WERI-Rb-1 (cell line): ENCODE measurements around the gene UQCR11.

Experiments used
- DNase-seq: peaks from one replicate; pipeline ENCODE4 v3.0.0-alpha.2; 2020
- H3K27ac ChIP-seq: fragments of 250-450 bp; sonication (Bioruptor Pico); 2 replicates; pipeline ENCODE4 v1.5.1; 2020; ENCODE audit warnings: mild to moderate bottlenecking, moderate library complexity
- H3K27me3 ChIP-seq: fragments of 250-450 bp; sonication (Bioruptor Pico); 2 replicates; pipeline ENCODE4 v1.5.1; 2021; ENCODE audit warnings: mild to moderate bottlenecking, low read depth, moderate library complexity; ENCODE audit not compliant: insufficient read depth, severe bottlenecking
- H3K36me3 ChIP-seq: fragments of 250-450 bp; sonication (Bioruptor Pico); 2 replicates; pipeline ENCODE4 v1.5.1; 2020; ENCODE audit warnings: mild to moderate bottlenecking, moderate library complexity
- H3K4me3 ChIP-seq: 2 replicates; pipeline ENCODE4 v1.5.1; 2011; ENCODE audit warnings: low read depth, mild to moderate bottlenecking, control low read depth, low read length
- H3K9me3 ChIP-seq: fragments of 250-450 bp; sonication (Bioruptor Pico); 2 replicates; pipeline ENCODE4 v1.5.1; 2021; ENCODE audit warnings: mild to moderate bottlenecking, moderate library complexity; ENCODE audit not compliant: severe bottlenecking
- TF ChIP-seq, protein P1 (sequence below): IDR thresholded peaks from 2 replicates; pipeline ENCODE4 v1.5.1; 2011; ENCODE audit warnings: low read depth, mild to moderate bottlenecking, control low read depth, inconsistent platforms, low read length

The UQCR11 gene

DNA sequence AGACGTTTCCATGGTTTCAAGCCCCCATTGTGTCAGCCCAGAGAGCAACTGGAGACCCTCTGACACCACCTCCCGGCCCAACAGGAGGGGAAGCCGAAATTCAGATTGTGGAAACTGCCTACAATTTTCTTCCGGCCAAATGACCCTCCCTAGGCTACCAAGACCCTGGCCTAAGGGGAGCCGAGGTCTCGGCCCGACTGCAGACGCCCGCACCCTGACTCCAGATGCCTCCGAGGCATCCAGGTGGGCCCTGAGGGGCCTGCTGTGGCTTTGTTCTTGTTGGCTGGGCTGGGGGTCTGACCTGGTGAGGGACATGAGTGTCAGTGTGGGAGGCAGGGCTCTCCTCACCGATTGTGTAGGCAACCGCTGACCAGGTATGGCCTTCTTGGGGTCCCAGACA lies 46.7 kb downstream of the UQCR11 start:
- TF ChIP-seq, protein P1, sequence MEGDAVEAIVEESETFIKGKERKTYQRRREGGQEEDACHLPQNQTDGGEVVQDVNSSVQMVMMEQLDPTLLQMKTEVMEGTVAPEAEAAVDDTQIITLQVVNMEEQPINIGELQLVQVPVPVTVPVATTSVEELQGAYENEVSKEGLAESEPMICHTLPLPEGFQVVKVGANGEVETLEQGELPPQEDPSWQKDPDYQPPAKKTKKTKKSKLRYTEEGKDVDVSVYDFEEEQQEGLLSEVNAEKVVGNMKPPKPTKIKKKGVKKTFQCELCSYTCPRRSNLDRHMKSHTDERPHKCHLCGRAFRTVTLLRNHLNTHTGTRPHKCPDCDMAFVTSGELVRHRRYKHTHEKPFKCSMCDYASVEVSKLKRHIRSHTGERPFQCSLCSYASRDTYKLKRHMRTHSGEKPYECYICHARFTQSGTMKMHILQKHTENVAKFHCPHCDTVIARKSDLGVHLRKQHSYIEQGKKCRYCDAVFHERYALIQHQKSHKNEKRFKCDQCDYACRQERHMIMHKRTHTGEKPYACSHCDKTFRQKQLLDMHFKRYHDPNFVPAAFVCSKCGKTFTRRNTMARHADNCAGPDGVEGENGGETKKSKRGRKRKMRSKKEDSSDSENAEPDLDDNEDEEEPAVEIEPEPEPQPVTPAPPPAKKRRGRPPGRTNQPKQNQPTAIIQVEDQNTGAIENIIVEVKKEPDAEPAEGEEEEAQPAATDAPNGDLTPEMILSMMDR: no peak
- H3K36me3 ChIP-seq: peaks cover 64% of the 10 kb centered on the region
- no peaks in the 10 kb centered on the region for H3K9me3 ChIP-seq
- no peaks in the 10 kb centered on the region for H3K27me3 ChIP-seq
- no peak overlapping the region for H3K4me3 ChIP-seq
- H3K27ac ChIP-seq: no peak overlapping the region
- DNase-seq: no peak

DNA sequence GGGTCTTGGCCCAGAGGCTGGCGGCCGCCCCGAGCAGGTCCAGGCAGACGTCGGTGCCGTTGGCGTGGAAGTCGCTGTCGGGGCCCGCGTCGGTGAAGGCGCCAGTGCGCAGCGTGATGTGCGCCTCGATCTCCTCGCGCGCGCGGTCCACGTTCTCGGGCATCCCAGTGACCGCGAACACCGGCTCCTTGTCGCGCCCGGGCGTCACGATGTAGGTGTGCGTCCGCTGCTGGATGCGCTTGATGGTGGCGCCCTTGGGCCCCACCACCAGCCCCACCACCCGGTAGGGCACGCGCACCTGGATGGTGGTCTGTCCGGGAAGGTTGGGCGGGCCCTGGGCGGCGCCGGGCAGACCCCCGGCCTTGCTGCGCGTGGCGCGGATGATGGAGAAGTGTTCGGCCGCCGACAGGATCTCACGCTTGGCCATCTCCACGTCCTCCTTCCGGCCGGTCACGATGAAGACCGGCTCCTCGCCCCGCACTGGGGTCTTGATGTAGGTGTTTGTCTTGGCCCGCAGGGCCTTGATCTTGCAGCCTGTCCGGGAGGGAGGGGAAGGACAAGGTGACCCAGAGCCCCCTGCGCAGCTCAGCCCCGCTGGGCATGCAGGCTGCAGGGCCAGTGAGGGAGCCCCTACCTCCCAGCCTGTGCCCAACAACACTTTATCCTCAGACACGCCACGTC lies 48.7 kb downstream of the UQCR11 start:
- H3K9me3 ChIP-seq: no peaks in the 10 kb centered on the region
- H3K36me3 ChIP-seq: peaks cover 46% of the 10 kb centered on the region
- no peak overlapping the region for H3K27ac ChIP-seq
- TF ChIP-seq, protein P1: no peak
- H3K27me3 ChIP-seq: no peaks in the 10 kb centered on the region
- no peak for DNase-seq
- H3K4me3 ChIP-seq: no peak overlapping the region

DNA sequence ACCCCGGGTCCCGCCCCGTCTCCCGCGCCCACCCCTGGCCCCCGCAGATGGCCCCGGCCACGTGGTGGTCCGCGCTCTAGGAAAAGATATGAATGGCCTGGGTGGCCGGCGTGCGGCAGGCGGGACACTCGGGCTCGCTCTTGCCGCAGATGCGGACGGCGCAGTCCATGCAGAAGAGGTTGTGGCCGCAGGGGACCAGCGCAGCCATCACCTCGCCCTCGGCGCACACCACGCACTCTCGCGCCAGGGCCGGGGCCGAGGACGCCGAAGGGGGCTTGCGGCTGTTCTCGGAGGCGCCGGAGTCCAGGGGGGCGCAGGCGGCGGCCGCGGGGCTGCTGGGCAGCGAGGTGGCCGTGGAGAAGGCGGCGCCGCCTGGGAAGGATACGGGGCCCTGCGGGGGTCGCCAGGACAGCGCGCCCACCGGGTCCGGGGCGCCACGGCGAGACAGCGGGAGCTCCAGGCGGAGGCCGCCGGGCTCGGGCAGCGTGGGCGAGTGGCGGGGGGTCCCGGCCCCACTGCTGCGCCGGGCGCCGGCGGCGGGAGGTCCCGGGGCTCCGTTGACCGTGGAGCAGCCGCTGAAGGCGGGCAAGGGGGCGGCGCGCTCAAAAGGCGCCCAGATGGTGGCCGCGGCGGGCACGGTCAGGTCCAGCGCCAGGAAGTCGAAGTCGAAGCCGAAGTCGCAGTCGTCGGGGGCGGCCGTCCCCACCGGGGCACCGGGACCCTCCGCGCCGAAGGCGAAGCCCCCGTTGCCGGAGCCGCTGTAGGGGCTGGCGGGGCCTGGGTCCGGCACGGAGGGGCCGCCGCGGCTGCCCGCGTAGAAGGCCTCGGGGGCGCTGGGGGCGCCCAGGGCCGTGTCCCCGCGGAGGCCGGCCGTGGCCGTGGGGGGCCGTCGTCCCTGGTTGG lies 49.5 kb downstream of the UQCR11 start:
- Histone ChIP-seq H3K27ac (no peak overlapping the region), H3K36me3 (peaks cover 38% of the 10 kb centered on the region), H3K9me3 (no peaks in the 10 kb centered on the region), H3K4me3 (no peak overlapping the region), H3K27me3 (no peaks in the 10 kb centered on the region)
- DNase-seq: no peak
- TF ChIP-seq, protein P1: no peak

DNA sequence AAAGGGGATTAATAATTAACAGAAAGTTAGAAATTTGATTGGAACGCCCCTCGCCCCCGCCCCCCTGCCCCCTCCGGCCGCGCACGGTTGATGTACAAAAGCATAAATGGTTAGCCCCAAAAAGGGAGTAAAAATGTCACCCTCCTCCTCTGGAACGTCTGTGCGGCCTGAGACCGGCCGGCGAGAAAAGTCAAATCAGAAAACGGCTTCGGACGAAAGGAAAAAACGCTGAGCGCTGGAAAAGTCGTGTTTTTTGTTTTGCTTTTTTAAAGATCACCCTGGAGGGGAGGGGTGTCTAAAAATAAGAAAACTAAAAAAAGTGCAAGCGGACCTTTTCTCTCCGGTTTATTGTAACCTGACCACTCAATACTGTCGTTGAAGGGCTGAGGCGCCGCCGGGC lies 50.3 kb downstream of the UQCR11 start:
- no peak overlapping the region for H3K27ac ChIP-seq
- H3K4me3 ChIP-seq: no peak overlapping the region
- peaks cover 30% of the 10 kb centered on the region for H3K36me3 ChIP-seq
- TF ChIP-seq, protein P1: no peak
- DNase-seq: no peak
- no peaks in the 10 kb centered on the region for H3K9me3 ChIP-seq
- H3K27me3 ChIP-seq: no peaks in the 10 kb centered on the region

DNA sequence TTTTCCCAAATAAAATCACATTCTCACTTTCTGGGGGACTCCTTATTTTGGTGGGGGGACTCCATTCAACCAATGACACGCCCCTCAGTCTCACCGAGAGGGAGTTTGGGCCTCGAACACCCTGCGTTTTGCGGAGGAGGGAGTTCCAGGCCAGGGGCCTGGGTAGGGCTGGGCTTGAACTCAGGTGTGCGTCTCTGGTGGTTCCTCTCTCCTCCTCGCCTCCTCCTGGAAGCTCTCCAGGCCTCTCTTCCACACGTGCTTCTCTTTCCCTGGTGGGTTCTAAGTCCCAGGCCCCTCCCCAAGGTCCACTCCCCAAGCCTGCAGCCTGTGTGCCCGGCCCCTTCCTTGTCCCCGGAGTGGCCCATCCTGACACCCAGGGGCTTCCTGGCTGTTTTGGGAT lies 51.8 kb downstream of the UQCR11 start:
- H3K27me3 ChIP-seq: no peaks in the 10 kb centered on the region
- no peak overlapping the region for H3K4me3 ChIP-seq
- TF ChIP-seq, protein P1: no peak
- peaks cover 20% of the 10 kb centered on the region for H3K36me3 ChIP-seq
- no peaks in the 10 kb centered on the region for H3K9me3 ChIP-seq
- H3K27ac ChIP-seq: no peak overlapping the region
- no peak for DNase-seq
